ENCODE measurements around the gene DAAM1. TPM values are rescaled to one million over a fixed set of nuclear protein-coding genes. Genes with fewer than 3 reads are reported as not detected.

Gene DAAM1
- total RNA-seq, 8 experiments from 2014 or later: 23.1 to 115 (median 75.3) TPM

DNA sequence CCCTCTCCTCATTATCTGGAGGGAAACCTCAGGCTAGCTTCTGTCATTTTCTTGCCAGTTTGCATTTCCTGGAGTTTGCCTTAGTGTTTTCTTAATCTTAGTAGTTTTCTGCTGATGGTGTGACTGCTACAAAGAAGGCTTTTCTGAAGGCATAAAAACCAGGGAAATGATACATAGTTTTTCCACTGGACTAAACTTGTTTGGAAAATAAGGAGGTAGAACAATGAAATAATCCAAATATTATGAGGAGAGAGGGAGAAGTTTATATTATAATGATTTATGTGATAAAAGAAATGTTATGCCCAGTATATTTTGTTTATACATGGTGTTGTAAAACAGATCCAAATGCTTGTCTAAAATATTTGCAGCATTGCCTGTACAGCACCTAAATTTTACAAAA, 22.2 kb downstream of the DAAM1 start:
- H3K4me3 ChIP-seq: no peak overlapping the region

DNA sequence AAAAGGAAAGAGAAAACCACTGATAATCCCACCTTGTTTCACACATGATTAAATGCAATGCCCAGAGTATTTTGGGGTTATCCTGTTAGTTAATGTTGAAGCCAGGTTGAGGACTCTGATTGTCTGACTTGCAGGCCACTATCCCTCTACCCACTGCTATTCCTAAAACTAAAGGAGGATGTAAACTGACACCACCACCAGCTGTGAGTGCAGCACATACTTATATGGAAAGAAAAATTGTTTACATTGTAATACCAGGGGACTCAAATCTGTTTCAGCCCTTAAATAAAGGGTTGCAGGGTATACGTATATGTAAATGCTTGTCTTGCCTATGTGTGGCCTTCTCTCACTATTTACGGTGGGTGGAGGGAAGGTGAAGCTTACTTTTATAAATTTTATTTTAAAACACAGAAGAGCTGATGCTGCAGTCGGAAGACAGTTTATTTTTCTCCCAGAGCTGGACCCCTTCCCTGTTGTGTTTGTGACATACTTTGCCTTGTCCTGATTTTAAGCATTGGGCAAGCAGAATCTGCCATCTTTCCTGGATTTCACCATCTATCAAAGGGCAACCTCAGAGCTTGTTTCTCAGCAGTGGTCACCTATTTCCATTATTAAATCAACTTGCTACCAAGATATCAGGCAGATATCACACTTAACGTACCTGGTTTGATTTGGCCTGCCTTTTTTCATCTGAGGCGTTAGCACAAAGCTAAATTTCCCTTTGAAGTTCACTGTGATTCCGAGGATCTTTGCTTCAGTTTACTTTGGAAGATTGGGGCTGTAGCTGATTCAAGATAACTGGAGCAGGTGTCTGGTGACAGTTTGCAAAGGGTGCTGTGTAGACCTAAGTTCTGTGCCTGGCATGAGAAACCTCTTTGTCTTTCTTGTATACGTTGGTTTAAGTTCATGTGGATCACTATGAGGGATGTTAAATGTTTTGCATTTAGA, 25.2 kb downstream of the DAAM1 start:
- whole genome bisulfite sequencing, 10 experiments: 70 to 98% (median 83%) methylated on average over 2 to 7 of the region's 7 CpGs
- Histone ChIP-seq H3K4me1 (replicated peaks in 1 of 2) (peaks cover 20 to 35% of the 10 kb centered on the region in 2 donors), H3K27ac (no peak overlapping the region), H3K4me3 (no peak overlapping the region)
- in situ Hi-C loops (cut with MboI; ENCODE audit: low pct_unique_long_range_greater_than_20kb in 2 of 9, low sequenced_read_pairs in 9 of 9, unreplicated experiment in 9 of 9): no loop called here
- peak in 1 of 8 experiments; percentile 60 for ATAC-seq (replicated peaks in 6 of 8)

More for the DNA sequence above, 22.2 kb downstream of the DAAM1 start:
- no peak for ATAC-seq (replicated peaks in 6 of 8)
- in situ Hi-C loops (cut with MboI; ENCODE audit: low pct_unique_long_range_greater_than_20kb in 2 of 9, low sequenced_read_pairs in 9 of 9, unreplicated experiment in 9 of 9): no loop called here
- no peak overlapping the region for H3K27ac ChIP-seq
- peaks cover 18 to 25% of the 10 kb centered on the region in 2 donors for H3K4me1 ChIP-seq (replicated peaks in 1 of 2)

DNA sequence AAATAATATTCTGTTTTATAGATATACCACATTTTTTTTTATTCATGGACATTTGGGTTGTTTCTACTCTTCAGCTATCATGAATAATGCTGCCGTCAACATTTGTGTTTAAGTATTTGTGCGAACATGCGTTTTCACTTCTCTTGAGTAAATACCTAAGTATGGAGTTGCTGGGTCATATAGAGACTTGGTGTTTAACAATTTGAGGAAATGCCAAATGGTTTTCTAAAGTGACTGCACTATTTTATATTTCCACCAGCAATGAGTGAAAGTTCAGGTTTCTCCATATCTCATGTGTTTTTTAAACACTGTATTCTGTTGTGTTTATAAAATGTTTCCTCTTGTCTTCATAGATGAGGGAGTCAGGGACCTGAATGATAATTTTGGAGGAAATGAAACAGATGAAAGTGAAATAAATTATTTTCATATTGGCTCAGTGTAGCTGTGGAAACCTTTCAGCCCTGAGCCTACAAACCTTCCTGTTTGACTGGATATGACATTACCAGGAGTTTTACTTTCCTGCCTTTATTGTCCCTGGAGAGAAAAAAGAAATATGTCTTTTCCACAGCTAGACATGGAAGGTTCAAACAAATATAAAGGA, 26.3 kb downstream of the DAAM1 start:
- WGBS, 10 experiments: 86 to 100% (median 98%) methylated on average over 2 to 3 of the region's 3 CpGs; no CpG with 5 or more reads in 1 of the 10 experiments
- in situ Hi-C loops (cut with MboI; ENCODE audit: low pct_unique_long_range_greater_than_20kb in 2 of 9, low sequenced_read_pairs in 9 of 9, unreplicated experiment in 9 of 9): no loop called here
- no peak overlapping the region for H3K27ac ChIP-seq
- H3K4me3 ChIP-seq: no peak overlapping the region
- ATAC-seq (replicated peaks in 6 of 8): no peak
- peaks cover 20 to 35% of the 10 kb centered on the region in 2 donors for H3K4me1 ChIP-seq (replicated peaks in 1 of 2)

DNA sequence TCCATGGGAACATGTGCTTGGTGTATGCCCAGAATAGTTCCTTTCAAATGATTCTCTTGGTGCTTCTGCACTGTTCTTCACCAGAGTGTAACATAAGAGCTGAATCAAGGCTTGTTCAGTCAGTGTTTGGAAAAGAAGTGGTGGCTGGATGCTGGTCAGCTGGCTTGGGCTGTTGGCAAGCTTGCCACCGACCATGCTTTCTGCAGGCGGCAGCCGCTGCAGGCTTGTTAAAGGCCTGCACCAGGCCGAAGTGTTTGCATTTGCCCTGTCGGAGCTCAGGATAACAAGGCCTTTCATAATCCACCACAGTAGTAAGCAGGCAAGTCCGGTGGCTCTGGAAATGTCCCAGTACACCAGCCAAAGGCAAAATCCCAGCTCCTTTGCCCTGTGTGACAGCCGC, 26.9 kb downstream of the DAAM1 start:
- no peak overlapping the region for H3K4me3 ChIP-seq
- H3K4me1 ChIP-seq (replicated peaks in 1 of 2): peaks cover 20 to 34% of the 10 kb centered on the region in 2 donors
- no peak overlapping the region for H3K27ac ChIP-seq
- WGBS, 10 experiments: 0 to 100% (median 67%) methylated on average over 1 to 7 of the region's 7 CpGs; no CpG with 5 or more reads in 3 of the 10 experiments
- in situ Hi-C loops (cut with MboI; ENCODE audit: low pct_unique_long_range_greater_than_20kb in 2 of 9, low sequenced_read_pairs in 9 of 9, unreplicated experiment in 9 of 9): no loop called here
- ATAC-seq (replicated peaks in 6 of 8): peak in 6 of 8 experiments; percentile 14 to 84 (median 68)

- no peak overlapping the region for H3K4me3 ChIP-seq
- peaks cover 17 to 30% of the 10 kb centered on the region in 2 donors for H3K4me1 ChIP-seq (replicated peaks in 1 of 2)
- H3K27ac ChIP-seq: no peak overlapping the region
- in situ Hi-C loops (cut with MboI; ENCODE audit: low pct_unique_long_range_greater_than_20kb in 2 of 9, low sequenced_read_pairs in 9 of 9, unreplicated experiment in 9 of 9): no loop called here
- peak in 1 of 8 experiments; percentile 8 for ATAC-seq (replicated peaks in 6 of 8)
- 33 to 100% (median 86%) methylated on average over 1 to 3 of the region's 4 CpGs; no CpG with 5 or more reads in 3 of the 10 experiments for WGBS, 10 experiments
Observed at GRCh38 chr14:59215757-59216156, 27.3 kb downstream of the DAAM1 start.

- H3K27ac ChIP-seq: peak overlapping the region in 1 of 2 donors; percentile 30
- no peak overlapping the region for H3K4me3 ChIP-seq
- peaks cover 9 to 28% of the 10 kb centered on the region in 2 donors for H3K4me1 ChIP-seq (replicated peaks in 1 of 2)
- in situ Hi-C loops (cut with MboI; ENCODE audit: low pct_unique_long_range_greater_than_20kb in 2 of 9, low sequenced_read_pairs in 9 of 9, unreplicated experiment in 9 of 9): no loop called here
- no peak for ATAC-seq (replicated peaks in 6 of 8)
- 40 to 100% (median 100%) methylated on average over 1 of the region's 1 CpG; no CpG with 5 or more reads in 2 of the 10 experiments for WGBS, 10 experiments
Observed at GRCh38 chr14:59217011-59217410, 28.5 kb downstream of the DAAM1 start.

DNA sequence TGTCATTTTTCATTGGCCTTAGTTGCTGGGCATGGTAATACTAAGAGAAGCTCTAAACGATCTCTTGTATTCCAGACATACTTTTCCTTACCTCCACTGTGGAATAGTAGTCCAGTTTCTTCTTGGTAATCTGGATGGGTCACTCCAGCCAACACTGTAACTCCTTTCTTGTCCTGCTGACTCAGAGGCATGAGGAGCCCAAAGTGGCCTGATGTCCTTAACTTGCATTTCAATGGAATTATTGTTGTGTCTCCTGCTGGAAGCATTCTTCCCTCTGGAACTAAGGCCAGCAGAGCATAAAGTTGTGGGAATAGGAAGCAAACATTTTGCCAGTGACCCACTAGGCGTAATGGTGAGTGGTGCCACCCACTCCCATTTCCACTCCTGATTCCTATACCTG, 33.1 kb downstream of the DAAM1 start:
- Histone ChIP-seq H3K4me3 (no peak overlapping the region), H3K27ac (no peak overlapping the region), H3K4me1 (replicated peaks in 1 of 2) (peaks cover 0 to 7% of the 10 kb centered on the region in 2 donors)
- ATAC-seq (replicated peaks in 6 of 8): peak in 4 of 8 experiments; percentile 21 to 69 (median 55)
- in situ Hi-C loops (cut with MboI; ENCODE audit: low pct_unique_long_range_greater_than_20kb in 2 of 9, low sequenced_read_pairs in 9 of 9, unreplicated experiment in 9 of 9): no loop called here
- WGBS, 10 experiments: 50 to 100% (median 84%) methylated on average over 1 to 2 of the region's 2 CpGs; no CpG with 5 or more reads in 2 of the 10 experiments

- Histone ChIP-seq H3K4me3 (no peak overlapping the region), H3K27ac (no peak overlapping the region), H3K4me1 (replicated peaks in 1 of 2) (peaks cover 6 to 12% of the 10 kb centered on the region in 2 donors)
- in situ Hi-C loops (cut with MboI; ENCODE audit: low pct_unique_long_range_greater_than_20kb in 2 of 9, low sequenced_read_pairs in 9 of 9, unreplicated experiment in 9 of 9): no loop called here
- 17 to 100% (median 84%) methylated on average over 1 to 3 of the region's 3 CpGs for WGBS, 10 experiments
- ATAC-seq (replicated peaks in 6 of 8): no peak
Observed at GRCh38 chr14:59224341-59224740, 35.9 kb downstream of the DAAM1 start.

GRCh38 chr14:59225281-59225680, 36.8 kb downstream of the DAAM1 start:
- Histone ChIP-seq H3K27ac (no peak overlapping the region), H3K4me1 (replicated peaks in 1 of 2) (peaks cover 6 to 12% of the 10 kb centered on the region in 2 donors), H3K4me3 (no peak overlapping the region)
- WGBS, 10 experiments: 60 to 100% (median 100%) methylated on average over 1 of the region's 2 CpGs; no CpG with 5 or more reads in 5 of the 10 experiments
- in situ Hi-C loops (cut with MboI; ENCODE audit: low pct_unique_long_range_greater_than_20kb in 2 of 9, low sequenced_read_pairs in 9 of 9, unreplicated experiment in 9 of 9): no loop called here
- ATAC-seq (replicated peaks in 6 of 8): no peak

GRCh38 chr14:59228421-59228820, 40.0 kb downstream of the DAAM1 start:
- ATAC-seq (replicated peaks in 6 of 8): peak in 1 of 8 experiments; percentile 59
- in situ Hi-C loops (cut with MboI; ENCODE audit: low pct_unique_long_range_greater_than_20kb in 2 of 9, low sequenced_read_pairs in 9 of 9, unreplicated experiment in 9 of 9): no loop called here
- no peak overlapping the region for H3K4me3 ChIP-seq
- WGBS, 10 experiments: 56 to 85% (median 82%) methylated on average over 1 to 3 of the region's 3 CpGs; no CpG with 5 or more reads in 3 of the 10 experiments
- H3K27ac ChIP-seq: no peak overlapping the region
- peaks cover 6 to 7% of the 10 kb centered on the region in 2 donors for H3K4me1 ChIP-seq (replicated peaks in 1 of 2)

- WGBS, 10 experiments: 14 to 100% (median 80%) methylated on average over 1 to 3 of the region's 3 CpGs; no CpG with 5 or more reads in 2 of the 10 experiments
- peaks cover 5 to 6% of the 10 kb centered on the region in 2 donors for H3K4me1 ChIP-seq (replicated peaks in 1 of 2)
- no peak overlapping the region for H3K27ac ChIP-seq
- H3K4me3 ChIP-seq: no peak overlapping the region
- in situ Hi-C loops (cut with MboI; ENCODE audit: low pct_unique_long_range_greater_than_20kb in 2 of 9, low sequenced_read_pairs in 9 of 9, unreplicated experiment in 9 of 9): no loop called here
- ATAC-seq (replicated peaks in 6 of 8): no peak
Observed at GRCh38 chr14:59229653-59230406, 41.4 kb downstream of the DAAM1 start.

DNA sequence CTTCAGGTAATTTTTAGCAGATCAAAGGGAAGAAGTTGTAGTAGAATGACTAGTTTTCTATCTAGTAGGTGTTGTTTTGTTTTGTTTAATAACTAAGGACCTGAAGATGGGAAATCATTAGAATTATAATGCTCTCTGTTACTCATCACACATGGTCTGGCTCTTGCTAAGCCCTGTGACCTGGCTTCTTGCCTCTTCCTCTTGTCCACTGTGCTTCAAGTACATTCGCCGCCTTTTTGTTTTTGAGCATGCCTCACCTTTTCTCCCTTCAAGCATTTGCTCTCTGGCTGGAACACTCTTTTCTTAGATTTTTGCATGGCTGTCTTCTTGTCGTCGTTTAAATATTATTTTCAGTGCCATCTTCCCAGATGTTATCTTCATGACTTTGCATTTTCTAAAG, 47.7 kb downstream of the DAAM1 start:
- Histone ChIP-seq H3K4me3 (no peak overlapping the region), H3K4me1 (replicated peaks in 1 of 2) (peaks cover 11% of the 10 kb centered on the region in 2 donors), H3K27ac (no peak overlapping the region)
- ATAC-seq (replicated peaks in 6 of 8): no peak
- 80 to 100% (median 96%) methylated on average over 3 to 4 of the region's 4 CpGs for WGBS, 10 experiments
- in situ Hi-C loops (cut with MboI; ENCODE audit: low pct_unique_long_range_greater_than_20kb in 2 of 9, low sequenced_read_pairs in 9 of 9, unreplicated experiment in 9 of 9): no loop called here
